GM10266 (cell line): Measurements from ENCODE around the gene PTPRG.

ENCODE experiments used
- DNase-seq: peaks from one replicate; pipeline ENCODE4 v3.0.0; 2012; ENCODE audit errors: extremely low spot score
- CTCF ChIP-seq: IDR thresholded peaks from 2 replicates; pipeline ENCODE4 v1.5.1; 2012; ENCODE audit warnings: mild to moderate bottlenecking, low read depth; ENCODE audit not compliant: control insufficient read depth, insufficient read depth; ENCODE audit errors: missing control alignments

The PTPRG gene

GRCh38 chr3:61617651-61618050 is 56.3 kb downstream of the PTPRG start:
- DNase-seq: no peak
- no peak for TF ChIP-seq CTCF

GRCh38 chr3:61618231-61618630 is 56.9 kb downstream of the PTPRG start:
- DNase-seq: no peak
- TF ChIP-seq CTCF: no peak

- DNase-seq: no peak
- TF ChIP-seq CTCF: no peak
Measured at GRCh38 chr3:61618871-61619270, 57.5 kb downstream of the PTPRG start.

GRCh38 chr3:61620073-61620472 is 58.7 kb downstream of the PTPRG start:
- no peak for TF ChIP-seq CTCF

GRCh38 chr3:61624300-61624699 is 62.9 kb downstream of the PTPRG start:
- no peak for TF ChIP-seq CTCF
- DNase-seq: no peak

More at GRCh38 chr3:61620073-61620472, 58.7 kb downstream of the PTPRG start:
- DNase-seq: no peak

GRCh38 chr3:61625429-61625828 is 64.1 kb downstream of the PTPRG start:
- no peak for TF ChIP-seq CTCF
- no peak for DNase-seq

- DNase-seq: no peak
- no peak for TF ChIP-seq CTCF
Measured at GRCh38 chr3:61626484-61626883, 65.1 kb downstream of the PTPRG start.
